ENCODE measurements around the gene MSH5. TPM values are rescaled to one million over a fixed set of nuclear protein-coding genes. Genes with fewer than 3 reads are reported as not detected.
"Not testable (repeated sequence)": the region's sequence is repeated elsewhere in the genome, so short reads cannot be mapped to it uniquely, and the experiment has no call there.

The MSH5 gene
- total and polyA plus RNA-seq, 2 of the 13 experiments (the other 11 are each of a cell fraction or from before 2014, with no cell fraction given), result 10.2 to 38.7 TPM

DNA sequence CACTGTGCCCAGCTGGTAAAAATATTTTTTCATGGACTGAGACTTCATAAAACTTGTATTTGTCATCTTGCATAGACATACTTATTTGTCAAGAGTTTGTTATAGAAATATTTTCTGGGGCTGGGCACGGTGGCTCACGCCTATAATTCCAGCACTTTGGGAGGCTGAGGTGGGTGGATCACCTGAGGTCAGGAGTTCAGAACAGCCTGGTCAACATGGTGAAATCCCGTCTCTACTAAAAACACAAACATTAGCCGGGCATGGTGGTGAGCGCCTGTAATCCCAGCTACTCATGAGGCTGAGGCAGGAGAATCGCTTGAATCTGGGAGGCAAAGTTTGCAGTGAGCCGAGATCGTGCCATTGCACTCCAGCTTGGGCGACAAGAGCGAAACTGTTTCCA, 68.8 kb downstream of the MSH5 start (continued):
- TF ChIP-seq, protein P1, sequence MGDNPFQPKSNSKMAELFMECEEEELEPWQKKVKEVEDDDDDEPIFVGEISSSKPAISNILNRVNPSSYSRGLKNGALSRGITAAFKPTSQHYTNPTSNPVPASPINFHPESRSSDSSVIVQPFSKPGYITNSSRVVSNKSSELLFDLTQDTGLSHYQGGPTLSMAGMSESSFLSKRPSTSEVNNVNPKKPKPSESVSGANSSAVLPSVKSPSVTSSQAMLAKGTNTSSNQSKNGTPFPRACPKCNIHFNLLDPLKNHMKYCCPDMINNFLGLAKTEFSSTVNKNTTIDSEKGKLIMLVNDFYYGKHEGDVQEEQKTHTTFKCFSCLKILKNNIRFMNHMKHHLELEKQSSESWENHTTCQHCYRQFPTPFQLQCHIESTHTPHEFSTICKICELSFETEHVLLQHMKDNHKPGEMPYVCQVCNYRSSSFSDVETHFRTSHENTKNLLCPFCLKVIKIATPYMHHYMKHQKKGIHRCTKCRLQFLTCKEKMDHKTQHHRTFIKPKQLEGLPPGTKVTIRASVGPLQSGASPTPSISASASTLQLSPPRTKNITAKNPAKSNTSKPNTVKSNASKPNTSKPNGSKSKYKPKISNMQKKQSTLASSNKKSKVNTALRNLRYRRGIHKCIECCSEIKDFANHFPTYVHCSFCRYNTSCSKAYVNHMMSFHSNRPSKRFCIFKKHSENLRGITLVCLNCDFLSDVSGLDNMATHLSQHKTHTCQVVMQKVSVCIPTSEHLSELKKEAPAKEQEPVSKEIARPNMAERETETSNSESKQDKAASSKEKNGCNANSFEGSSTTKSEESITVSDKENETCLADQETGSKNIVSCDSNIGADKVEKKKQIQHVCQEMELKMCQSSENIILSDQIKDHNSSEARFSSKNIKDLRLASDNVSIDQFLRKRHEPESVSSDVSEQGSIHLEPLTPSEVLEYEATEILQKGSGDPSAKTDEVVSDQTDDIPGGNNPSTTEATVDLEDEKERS (CRISPR knock-in tag; IDR thresholded peaks at IDR 0.05), result 0 out of 2 replicates have a peak, but pooled peaks have one; percentile 35
- 0 out of 2 replicates have a peak, but pooled peaks have one; percentile 2 for TF ChIP-seq HIVEP1 (CRISPR knock-in tag; IDR thresholded peaks at IDR 0.05)
- 0 out of 2 replicates have a peak, but pooled peaks have one; percentile 9 for TF ChIP-seq GATAD2A (CRISPR knock-in tag; IDR thresholded peaks at IDR 0.05)
- TF ChIP-seq FOXP1 (IDR thresholded peaks at IDR 0.05), result not testable (repeated sequence)
- peak; percentile 52; the same call in 1 of the 2 replicates for TF ChIP-seq FOXP1 (CRISPR knock-in tag; IDR thresholded peaks at IDR 0.05)
- peak; percentile 66 to 68; a peak in 2 of 4 replicates for TF ChIP-seq NR2F1 (CRISPR knock-in tag; IDR thresholded peaks at IDR 0.05)
- TF ChIP-seq HNF4A (CRISPR knock-in tag; IDR thresholded peaks at IDR 0.05), result peak; percentile 66
- TF ChIP-seq, protein P2, sequence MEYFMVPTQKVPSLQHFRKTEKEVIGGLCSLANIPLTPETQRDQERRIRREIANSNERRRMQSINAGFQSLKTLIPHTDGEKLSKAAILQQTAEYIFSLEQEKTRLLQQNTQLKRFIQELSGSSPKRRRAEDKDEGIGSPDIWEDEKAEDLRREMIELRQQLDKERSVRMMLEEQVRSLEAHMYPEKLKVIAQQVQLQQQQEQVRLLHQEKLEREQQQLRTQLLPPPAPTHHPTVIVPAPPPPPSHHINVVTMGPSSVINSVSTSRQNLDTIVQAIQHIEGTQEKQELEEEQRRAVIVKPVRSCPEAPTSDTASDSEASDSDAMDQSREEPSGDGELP (IDR thresholded peaks at IDR 0.05; ENCODE audit: borderline replicate concordance, low read depth), result peak; percentile 39; the same call in 1 of the 2 replicates
- TF ChIP-seq, protein P3, sequence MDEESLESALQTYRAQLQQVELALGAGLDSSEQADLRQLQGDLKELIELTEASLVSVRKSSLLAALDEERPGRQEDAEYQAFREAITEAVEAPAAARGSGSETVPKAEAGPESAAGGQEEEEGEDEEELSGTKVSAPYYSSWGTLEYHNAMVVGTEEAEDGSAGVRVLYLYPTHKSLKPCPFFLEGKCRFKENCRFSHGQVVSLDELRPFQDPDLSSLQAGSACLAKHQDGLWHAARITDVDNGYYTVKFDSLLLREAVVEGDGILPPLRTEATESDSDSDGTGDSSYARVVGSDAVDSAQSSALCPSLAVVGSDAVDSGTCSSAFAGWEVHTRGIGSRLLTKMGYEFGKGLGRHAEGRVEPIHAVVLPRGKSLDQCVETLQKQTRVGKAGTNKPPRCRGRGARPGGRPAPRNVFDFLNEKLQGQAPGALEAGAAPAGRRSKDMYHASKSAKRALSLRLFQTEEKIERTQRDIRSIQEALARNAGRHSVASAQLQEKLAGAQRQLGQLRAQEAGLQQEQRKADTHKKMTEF (CRISPR knock-in tag; IDR thresholded peaks at IDR 0.05), result peak; percentile 24; the same call in 1 of the 2 replicates
- peak; percentile 71; the same call in 1 of the 2 replicates for TF ChIP-seq ZNF782 (CRISPR knock-in tag; IDR thresholded peaks at IDR 0.05; ENCODE audit: borderline replicate concordance)
- TF ChIP-seq ZNF543 (CRISPR knock-in tag; IDR thresholded peaks at IDR 0.05), result 0 out of 2 replicates have a peak, but pooled peaks have one; percentile 43
- TF ChIP-seq RAD21 (CRISPR knock-in tag; IDR thresholded peaks at IDR 0.05), result 0 out of 2 replicates have a peak, but pooled peaks have one; percentile 34
- TF ChIP-seq FOXA3 (CRISPR knock-in tag; IDR thresholded peaks at IDR 0.05), result peak; percentile 39
- TF ChIP-seq ERF (CRISPR knock-in tag; IDR thresholded peaks at IDR 0.05), result 0 out of 2 replicates have a peak, but pooled peaks have one; percentile 21
- TF ChIP-seq SMAD3 (CRISPR knock-in tag; IDR thresholded peaks at IDR 0.05), result 0 out of 2 replicates have a peak, but pooled peaks have one; percentile 17
- TF ChIP-seq, protein P4, sequence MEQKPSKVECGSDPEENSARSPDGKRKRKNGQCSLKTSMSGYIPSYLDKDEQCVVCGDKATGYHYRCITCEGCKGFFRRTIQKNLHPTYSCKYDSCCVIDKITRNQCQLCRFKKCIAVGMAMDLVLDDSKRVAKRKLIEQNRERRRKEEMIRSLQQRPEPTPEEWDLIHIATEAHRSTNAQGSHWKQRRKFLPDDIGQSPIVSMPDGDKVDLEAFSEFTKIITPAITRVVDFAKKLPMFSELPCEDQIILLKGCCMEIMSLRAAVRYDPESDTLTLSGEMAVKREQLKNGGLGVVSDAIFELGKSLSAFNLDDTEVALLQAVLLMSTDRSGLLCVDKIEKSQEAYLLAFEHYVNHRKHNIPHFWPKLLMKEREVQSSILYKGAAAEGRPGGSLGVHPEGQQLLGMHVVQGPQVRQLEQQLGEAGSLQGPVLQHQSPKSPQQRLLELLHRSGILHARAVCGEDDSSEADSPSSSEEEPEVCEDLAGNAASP (CRISPR knock-in tag; IDR thresholded peaks at IDR 0.05; ENCODE audit: borderline replicate concordance), result peak; percentile 68; the same call in 1 of the 2 replicates
- 0 out of 2 replicates have a peak, but pooled peaks have one; percentile 61 for TF ChIP-seq GTF3A (CRISPR knock-in tag; conservative IDR thresholded peaks at IDR 0.05)
- TF ChIP-seq TARDBP (CRISPR knock-in tag; IDR thresholded peaks at IDR 0.05), result peak; percentile 31; the same call in 1 of the 2 replicates

All from HepG2 (cell line).